Breast epithelium (tissue), 3 donors: ENCODE results near the gene CTTN.

Experiments
- POLR2A ChIP-seq: fragments of 450-650 bp; IDR thresholded peaks from one replicate; pipeline ENCODE4 v1.6.1; 2016; ENCODE audit warnings: antibody characterized with exemption, mild to moderate bottlenecking, moderate library complexity
- TF ChIP-seq, protein P1 (sequence below), 3 donors: fragments of 450-650 bp; IDR thresholded peaks; one replicate each; pipeline ENCODE4 v1.5.1; 2016 to 2017; ENCODE audit warnings: antibody characterized with exemption in 3 of 3, mild to moderate bottlenecking in 3 of 3, moderate library complexity in 3 of 3

DNA sequence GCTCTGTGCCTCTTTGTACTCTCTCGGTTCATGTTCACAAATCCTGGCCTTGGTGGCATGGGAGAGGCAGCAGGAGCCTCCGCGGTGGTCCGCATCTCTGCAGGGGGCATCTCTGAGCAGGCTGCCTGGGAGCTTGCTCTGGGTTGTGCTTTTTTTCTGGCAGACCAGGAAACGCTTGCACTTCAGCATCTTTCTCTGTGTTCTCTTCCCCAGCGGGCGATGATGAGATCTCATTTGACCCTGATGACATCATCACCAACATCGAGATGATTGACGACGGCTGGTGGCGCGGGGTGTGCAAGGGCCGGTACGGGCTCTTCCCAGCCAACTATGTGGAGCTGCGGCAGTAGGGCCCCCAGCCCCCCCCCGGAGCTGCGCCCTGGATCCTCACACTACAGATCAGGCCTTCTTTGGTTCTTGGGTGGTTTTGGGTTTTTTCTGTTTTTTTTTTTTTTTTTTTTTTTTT lies 36.5 kb downstream of the CTTN start:
- TF ChIP-seq, protein P1, sequence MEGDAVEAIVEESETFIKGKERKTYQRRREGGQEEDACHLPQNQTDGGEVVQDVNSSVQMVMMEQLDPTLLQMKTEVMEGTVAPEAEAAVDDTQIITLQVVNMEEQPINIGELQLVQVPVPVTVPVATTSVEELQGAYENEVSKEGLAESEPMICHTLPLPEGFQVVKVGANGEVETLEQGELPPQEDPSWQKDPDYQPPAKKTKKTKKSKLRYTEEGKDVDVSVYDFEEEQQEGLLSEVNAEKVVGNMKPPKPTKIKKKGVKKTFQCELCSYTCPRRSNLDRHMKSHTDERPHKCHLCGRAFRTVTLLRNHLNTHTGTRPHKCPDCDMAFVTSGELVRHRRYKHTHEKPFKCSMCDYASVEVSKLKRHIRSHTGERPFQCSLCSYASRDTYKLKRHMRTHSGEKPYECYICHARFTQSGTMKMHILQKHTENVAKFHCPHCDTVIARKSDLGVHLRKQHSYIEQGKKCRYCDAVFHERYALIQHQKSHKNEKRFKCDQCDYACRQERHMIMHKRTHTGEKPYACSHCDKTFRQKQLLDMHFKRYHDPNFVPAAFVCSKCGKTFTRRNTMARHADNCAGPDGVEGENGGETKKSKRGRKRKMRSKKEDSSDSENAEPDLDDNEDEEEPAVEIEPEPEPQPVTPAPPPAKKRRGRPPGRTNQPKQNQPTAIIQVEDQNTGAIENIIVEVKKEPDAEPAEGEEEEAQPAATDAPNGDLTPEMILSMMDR (IDR thresholded peaks at IDR 0.05) = no peak
- TF ChIP-seq POLR2A = no peak
